B cell (primary cell): ENCODE data around the gene TBXAS1. TPM values are rescaled to one million over a fixed set of nuclear protein-coding genes. Genes with fewer than 3 reads are reported as not detected.

ENCODE experiments used
- ATAC-seq: fragments of 200-7000 bp; cut with Tn5 transposase; one replicate; pipeline ENCODE4 v1.10.0; 2021; ENCODE audit warnings: low read depth, mild to moderate bottlenecking, moderate number of reproducible peaks, moderate library complexity
- CTCF ChIA-PET: fragments of 350-600 bp; sonication (Branson Sonifier 250); formaldehyde crosslinking; loops from one replicate; lab custom pipeline; 2021; ENCODE audit warnings: antibody characterized with exemption, inconsistent platforms; lab: Charles Lee
- POLR2A ChIA-PET: fragments of 350-600 bp; sonication (Branson Sonifier 250); formaldehyde crosslinking; loops from one replicate; lab custom pipeline; 2021; ENCODE audit warnings: antibody characterized with exemption; lab: Charles Lee
- DNase-seq: peaks from one replicate; pipeline ENCODE4 v3.0.0; 2013
- H2AFZ ChIP-seq: 2 replicates; pipeline ENCODE4 v1.6.1; 2012; ENCODE audit warnings: mild to moderate bottlenecking, low read depth, low read length; ENCODE audit not compliant: insufficient read depth, poor library complexity, severe bottlenecking
- H3K27ac ChIP-seq, 2 donors: 1 replicate in 1 of 2; 2 replicates in 1 of 2; pipeline ENCODE4 v1.5.1; 2012 to 2013; ENCODE audit warnings: low read length in 2 of 2, mild to moderate bottlenecking in 2 of 2, moderate library complexity in 1 of 2
- H3K27me3 ChIP-seq, 4 experiments: fragments of 200-600 bp in 1 of 4; sonication (generic) in 1 of 4; replicated peaks in 1 of 4; 1 replicate in 2 of 4; 2 replicates in 2 of 4; pipeline versions ENCODE4 v1.6.1 to v1.7.0; 2013 to 2016; ENCODE audit warnings: low read length in 3 of 4, mild to moderate bottlenecking in 2 of 4, mixed read lengths in 1 of 4, moderate library complexity in 1 of 4; ENCODE audit not compliant: insufficient read depth in 4 of 4, control insufficient read depth in 3 of 4; ENCODE audit errors: control extremely low read depth in 1 of 4
- H3K36me3 ChIP-seq, 2 experiments: replicated peaks in 1 of 2; 1 replicate in 1 of 2; 2 replicates in 1 of 2; pipeline versions ENCODE4 v1.6.1 to v1.7.1; 2013; ENCODE audit warnings: low read length in 1 of 2; ENCODE audit not compliant: insufficient read depth in 2 of 2, control insufficient read depth in 1 of 2; ENCODE audit errors: control extremely low read depth in 1 of 2, extremely low read depth in 1 of 2
- H3K4me1 ChIP-seq, 2 donors: fragments of 200-600 bp in 1 of 2; sonication (generic) in 1 of 2; 1 replicate in 1 of 2; 2 replicates in 1 of 2; pipeline versions ENCODE4 v1.5.1 to v1.6.1; 2013 to 2017; ENCODE audit warnings: low read length in 2 of 2; ENCODE audit not compliant: control insufficient read depth in 2 of 2, insufficient read depth in 2 of 2
- H3K4me2 ChIP-seq: replicated peaks from 2 replicates; pipeline ENCODE3; 2012; ENCODE audit warnings: mild to moderate bottlenecking, low read depth, low read length; ENCODE audit not compliant: poor library complexity, severe bottlenecking
- H3K4me3 ChIP-seq, 5 experiments: fragments of 200-600 bp in 1 of 5; sonication (generic) in 1 of 5; 1 replicate in 3 of 5; 2 replicates in 2 of 5; pipeline versions ENCODE4 v1.5.1 to v1.7.0; 2011 to 2016; ENCODE audit warnings: low read length in 4 of 5, mild to moderate bottlenecking in 4 of 5, low read depth in 2 of 5, control low read depth in 1 of 5, moderate library complexity in 1 of 5; ENCODE audit not compliant: insufficient read depth in 1 of 5; ENCODE audit errors: control extremely low read depth in 1 of 5, extremely low read depth in 1 of 5
- H3K79me2 ChIP-seq: fragments of 200-600 bp; sonication (generic); one replicate; pipeline ENCODE4 v1.6.0; 2016; ENCODE audit warnings: low read length; ENCODE audit not compliant: control insufficient read depth, insufficient read depth
- H3K9ac ChIP-seq: fragments of 200-600 bp; sonication (generic); 2 replicates; pipeline ENCODE4 v1.6.1; 2017; ENCODE audit warnings: mild to moderate bottlenecking, low read length, moderate library complexity
- H3K9me3 ChIP-seq, 3 donors: one replicate each; pipeline versions ENCODE4 v1.6.1 to v1.7.1; 2013; ENCODE audit warnings: low read length in 2 of 3; ENCODE audit not compliant: control insufficient read depth in 2 of 3, insufficient read depth in 1 of 3; ENCODE audit errors: control extremely low read depth in 1 of 3
- H4K20me1 ChIP-seq: 2 replicates; pipeline ENCODE4 v1.6.0; 2012; ENCODE audit warnings: mild to moderate bottlenecking, low read length; ENCODE audit not compliant: insufficient read depth, control insufficient read depth, poor library complexity, severe bottlenecking
- H3K27ac Mint-ChIP-seq: one replicate; pipeline ENCODE4 v1.8.0; 2021; ENCODE audit warnings: mixed read lengths
- H3K27me3 Mint-ChIP-seq: one replicate; pipeline ENCODE4 v1.8.0; 2021; ENCODE audit warnings: mixed read lengths
- H3K4me1 Mint-ChIP-seq: one replicate; pipeline ENCODE4 v1.8.0; 2021; ENCODE audit warnings: mixed read lengths
- H3K4me3 Mint-ChIP-seq: one replicate; pipeline ENCODE4 v1.8.0; 2021; ENCODE audit warnings: mixed read lengths
- H3K9me3 Mint-ChIP-seq: one replicate; pipeline ENCODE4 v1.8.0; 2022; ENCODE audit warnings: mixed read lengths; ENCODE audit not compliant: insufficient read depth
- CTCF ChIP-seq: fragments of 200-600 bp; IDR thresholded peaks from one replicate; pipeline ENCODE4 v1.8.0; 2022; ENCODE audit warnings: antibody characterized with exemption, mild to moderate bottlenecking
- EZH2 ChIP-seq: IDR thresholded peaks from 2 replicates; pipeline ENCODE4 v1.6.1; 2012; ENCODE audit warnings: borderline replicate concordance, low read depth, mild to moderate bottlenecking, moderate library complexity, low read length; ENCODE audit not compliant: insufficient read depth, poor library complexity, severe bottlenecking
- WGBS: methylation state at CpG from one replicate; pipeline ENCODE4 v1.1.5; 2013; ENCODE audit warnings: missing lambda C conversion rate; ENCODE audit not compliant: insufficient coverage; 5-methylcytosine and 5-hydroxymethylcytosine counted together
- intact Hi-C: fragments of 100-400 bp; cut with micrococcal nuclease; formaldehyde crosslinking; loops from one replicate; pipeline ENCODE4 v1.10.0; 2022
- polyA plus RNA-seq: library from polyadenylated mRNA; depleted of rRNA; stranded (reverse); fragments of >200 nt; gene quantifications from 2 replicates; pipeline ENCODE4 v1.2.3, GENCODE V29; 2012
- total RNA-seq, 2 donors: library from RNA; stranded (reverse); fragments of 120-200 nt in 1 of 2; gene quantifications; 1 replicate in 1 of 2; 2 replicates in 1 of 2; pipeline versions ENCODE4 v1.2.3 to v1.2.4, GENCODE V29; 2013 to 2022

The TBXAS1 gene
- total and polyA plus RNA-seq, 2 donors (not counting 1 experiment from before 2014, with no cell fraction given), result 8.1 to 21.0 TPM

GRCh38 chr7:140013676-140014075, 184.6 kb downstream of the TBXAS1 start:
- peaks cover 9% of the 10 kb centered on the region for H3K27me3 Mint-ChIP-seq
- H3K27ac ChIP-seq, result no peak overlapping the region
- H3K9me3 Mint-ChIP-seq, result no peaks in the 10 kb centered on the region
- DNase-seq, result no peak
- no peak for ATAC-seq
- H2AFZ ChIP-seq, result no peak overlapping the region
- ChIA-PET CTCF (interaction anchor here (0.9 kb wide), 1 partner anchor 367 kb away, joined by 3 read pairs; no protein-coding TSS in a partner anchor), POLR2A (no interaction called here)
- H3K27ac Mint-ChIP-seq, result no peak overlapping the region
- no peak overlapping the region for H3K4me3 Mint-ChIP-seq
- H3K4me2 ChIP-seq, result no peak overlapping the region
- H3K27me3 ChIP-seq, result no peaks in the 10 kb centered on the region
- no peak overlapping the region for H3K9ac ChIP-seq
- no peak for TF ChIP-seq CTCF
- no peak for TF ChIP-seq EZH2
- intact Hi-C loops, result no loop called here
- no peaks in the 10 kb centered on the region for H4K20me1 ChIP-seq
- no peak overlapping the region for H3K4me3 ChIP-seq
- H3K4me1 Mint-ChIP-seq, result no peaks in the 10 kb centered on the region
- no peaks in the 10 kb centered on the region for H3K9me3 ChIP-seq
- no peaks in the 10 kb centered on the region for H3K36me3 ChIP-seq
- no peaks in the 10 kb centered on the region for H3K79me2 ChIP-seq
- 99% methylated on average over 4 of the region's 4 CpGs for WGBS
- no peaks in the 10 kb centered on the region for H3K4me1 ChIP-seq

- H3K36me3 ChIP-seq, result no peaks in the 10 kb centered on the region
- H3K27ac ChIP-seq, result no peak overlapping the region
- H3K4me1 ChIP-seq, result no peaks in the 10 kb centered on the region
- WGBS, result 93% methylated on average over 10 of the region's 10 CpGs
- DNase-seq, result no peak
- no peaks in the 10 kb centered on the region for H3K9me3 ChIP-seq
- Mint-ChIP-seq H3K9me3 (no peaks in the 10 kb centered on the region), H3K4me3 (no peak overlapping the region), H3K27ac (no peak overlapping the region), H3K4me1 (no peaks in the 10 kb centered on the region), H3K27me3 (peaks cover 9% of the 10 kb centered on the region)
- H2AFZ ChIP-seq, result no peak overlapping the region
- POLR2A ChIA-PET, result no interaction called here
- H3K27me3 ChIP-seq, result no peaks in the 10 kb centered on the region
- no peak for TF ChIP-seq EZH2
- no peak for TF ChIP-seq CTCF
- no peaks in the 10 kb centered on the region for H4K20me1 ChIP-seq
- CTCF ChIA-PET, result no interaction called here
- intact Hi-C loops, result no loop called here
- no peak overlapping the region for H3K4me3 ChIP-seq
- ATAC-seq, result no peak
- no peak overlapping the region for H3K4me2 ChIP-seq
- H3K79me2 ChIP-seq, result no peaks in the 10 kb centered on the region
- H3K9ac ChIP-seq, result no peak overlapping the region
Measured at GRCh38 chr7:140014123-140014522, 185.1 kb downstream of the TBXAS1 start.
